ENCODE measurements around the gene FAM174C.
"Not testable (repeated sequence)": the region's sequence is repeated elsewhere in the genome, so short reads cannot be mapped to it uniquely, and the experiment has no call there.

FAM174C gene

DNA sequence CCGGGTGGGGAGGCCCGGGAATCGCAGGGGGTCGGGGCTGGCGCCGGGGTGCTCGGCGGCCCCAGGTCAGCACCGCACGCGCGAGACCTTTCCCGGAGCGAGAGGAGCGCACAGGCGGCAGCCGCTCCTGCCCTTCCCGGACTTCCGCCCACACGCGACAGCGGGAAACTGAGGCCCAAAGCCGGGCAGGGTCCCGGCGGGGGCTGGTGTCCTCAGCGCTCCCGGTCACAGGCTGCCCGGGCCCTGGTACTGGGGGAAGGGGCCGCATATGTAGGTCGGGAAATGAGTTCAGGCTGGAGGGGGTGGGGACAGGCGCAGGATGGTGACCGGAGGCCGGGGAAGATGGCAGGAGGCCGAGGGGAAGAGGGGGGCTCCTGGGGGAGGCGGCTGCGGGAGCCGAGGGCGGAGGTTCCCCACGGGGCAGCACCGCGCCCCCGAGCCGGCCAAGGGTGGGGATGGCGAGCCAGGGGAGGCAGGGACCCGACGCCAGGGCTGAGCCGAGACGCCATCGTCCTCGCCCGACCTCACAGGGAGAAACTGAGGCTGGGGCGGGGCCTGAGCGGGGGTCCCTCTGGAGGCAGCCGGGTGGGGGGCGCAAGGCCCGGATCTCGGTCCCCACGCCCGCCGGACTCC lies 38.2 kb upstream of the FAM174C start:
- no peak for DNase-seq (ENCODE audit: low spot score)

DNA sequence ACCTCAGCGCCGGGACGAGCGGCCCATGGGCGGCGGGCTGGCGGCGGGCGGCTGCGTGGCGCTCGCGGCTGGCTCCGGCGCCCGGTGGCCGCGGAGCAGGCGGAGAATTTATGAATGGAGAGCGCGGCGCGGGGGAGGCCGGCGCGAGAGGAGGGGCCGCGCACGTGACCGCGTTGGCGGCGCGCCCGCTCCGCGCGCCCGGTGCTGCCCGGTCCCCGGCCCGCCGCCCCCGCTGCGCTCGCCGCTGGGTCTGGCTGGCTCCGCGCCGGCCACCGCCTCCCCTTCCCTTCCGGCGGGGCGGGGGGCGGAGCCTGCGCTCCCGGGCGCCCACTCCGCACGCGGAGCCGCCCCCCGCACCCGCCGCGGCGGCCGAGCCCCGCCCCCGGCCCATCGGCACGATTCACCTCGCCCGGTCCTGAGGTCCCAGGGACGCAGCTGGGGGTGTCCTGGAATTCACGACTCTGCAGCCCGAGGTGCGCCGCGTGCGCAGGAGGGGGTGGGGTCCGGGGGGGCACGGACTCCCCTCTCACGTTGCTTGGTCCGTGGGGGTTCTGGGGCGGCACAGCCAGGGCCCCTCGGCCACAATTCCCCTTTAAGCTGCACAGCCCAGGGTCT lies 37.5 kb upstream of the FAM174C start, which contains the start of gene CBARP:
CBARP (minus strand) TSS at position 252 of the 615 bp plus-strand sequence. CDS start 1,905 bp downstream, outside the sequence.
- peak; percentile 67 for DNase-seq (ENCODE audit: low spot score)

DNA sequence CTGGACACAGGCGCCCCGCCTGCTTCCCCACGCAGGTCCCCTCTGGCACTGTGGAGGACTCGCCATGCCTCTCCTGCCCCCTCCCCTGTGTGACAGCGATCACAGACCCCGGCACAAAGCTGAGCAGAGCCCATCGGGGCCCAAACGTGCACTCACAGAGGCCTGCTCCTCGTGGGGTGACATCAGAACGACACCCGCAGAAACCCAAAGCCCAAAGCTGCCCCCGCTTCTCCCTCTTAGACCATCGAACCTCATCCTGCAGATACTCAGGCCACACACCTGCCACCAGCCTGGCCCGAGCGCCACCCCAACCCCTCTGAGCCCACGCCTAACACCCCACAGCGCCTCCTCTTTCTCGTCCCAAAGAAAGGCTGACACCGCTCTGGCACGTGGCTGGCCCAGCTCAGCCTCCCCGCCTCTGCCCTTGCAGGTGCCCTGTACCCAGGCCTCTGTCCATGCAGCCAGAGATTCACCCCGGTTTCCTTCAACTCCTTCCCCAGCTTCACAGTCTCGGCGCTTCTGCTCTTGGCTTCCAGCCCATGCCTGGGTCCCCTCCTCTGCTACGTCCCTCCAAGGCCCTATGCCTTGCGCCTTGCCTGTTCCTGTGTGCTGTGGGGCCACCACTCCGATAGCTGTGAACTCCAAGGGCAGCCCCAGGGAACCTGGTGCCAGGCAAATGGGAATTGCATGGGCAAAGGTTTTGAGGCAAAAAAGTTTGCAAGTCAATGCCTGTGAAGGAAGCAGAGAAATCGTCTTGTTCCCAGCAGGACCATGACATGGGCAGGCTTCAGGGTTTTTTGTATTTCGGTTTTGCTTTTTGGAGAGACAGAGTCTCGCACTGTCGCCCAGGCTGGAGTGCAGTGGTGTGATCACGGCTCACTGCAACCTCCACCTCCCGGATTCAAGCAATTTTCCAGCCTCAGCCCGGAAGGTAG lies 36.7 kb upstream of the FAM174C start:
- no peak for DNase-seq (ENCODE audit: low spot score)

DNA sequence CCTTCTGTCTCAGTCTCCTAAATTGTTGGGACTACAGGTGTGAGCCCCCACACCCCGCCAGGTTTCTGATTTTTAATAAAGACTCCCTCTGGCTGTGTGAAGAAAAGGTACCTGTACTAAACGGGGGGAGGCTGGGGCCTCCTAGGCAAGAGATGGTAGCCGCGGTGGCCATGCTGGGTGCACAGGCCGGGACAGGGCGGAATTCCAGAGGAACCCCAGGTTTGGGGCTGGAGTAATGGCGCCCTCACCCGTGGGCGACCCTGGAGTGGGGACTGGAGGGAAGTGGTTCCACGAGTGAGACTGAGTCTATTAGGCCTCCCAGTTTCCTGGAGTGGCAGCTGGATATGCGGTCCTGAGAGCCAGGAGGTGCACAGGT lies 35.9 kb upstream of the FAM174C start:
- DNase-seq (ENCODE audit: low spot score): no peak

DNA sequence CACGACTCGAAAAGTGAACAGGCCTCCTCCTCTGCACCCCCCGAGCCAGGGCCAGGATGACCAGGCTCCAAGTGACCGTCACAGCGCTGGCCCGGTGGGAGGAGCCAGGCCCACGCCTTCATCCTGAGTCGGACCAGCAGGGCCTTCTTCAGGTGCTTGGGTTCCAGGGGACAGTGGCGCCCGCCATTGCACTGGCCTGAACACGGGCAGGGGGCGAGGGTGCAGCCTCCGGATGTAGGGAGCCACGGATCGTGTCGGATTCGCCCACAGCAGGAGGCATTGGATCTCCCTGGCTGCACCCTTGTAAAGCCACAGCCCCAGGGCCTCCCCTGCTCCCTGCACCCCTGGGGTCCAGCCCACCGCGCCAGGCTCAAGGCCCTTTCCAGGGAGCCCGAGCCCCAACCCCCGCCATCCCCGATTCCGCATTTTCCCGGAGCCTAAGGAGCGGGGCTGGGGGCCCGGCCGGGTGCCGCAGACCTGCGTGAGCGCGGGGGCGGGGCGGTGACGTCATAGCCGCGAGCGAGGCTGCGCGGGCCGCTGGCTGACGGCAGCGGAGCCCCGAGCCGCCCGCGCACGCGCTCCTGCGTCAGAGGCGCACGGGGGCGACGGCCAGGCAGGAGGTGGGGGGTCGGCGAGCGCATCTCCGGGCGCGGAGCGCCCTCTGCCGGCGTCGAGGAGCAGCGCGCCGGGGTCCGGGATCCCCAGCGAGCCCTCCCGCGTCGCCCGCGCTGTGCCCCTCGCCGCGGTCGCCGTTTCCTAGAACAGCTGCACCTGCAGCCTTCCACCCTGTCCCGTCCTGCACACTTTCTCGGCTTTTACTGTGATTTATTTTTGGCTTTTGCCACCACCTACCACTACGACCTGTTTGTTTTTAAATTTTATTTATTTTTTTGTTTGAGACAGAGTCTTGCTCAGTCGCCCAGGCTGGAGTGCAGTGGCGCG lies 35.3 kb upstream of the FAM174C start:
- peak; percentile 88 for DNase-seq (ENCODE audit: low spot score)

DNA sequence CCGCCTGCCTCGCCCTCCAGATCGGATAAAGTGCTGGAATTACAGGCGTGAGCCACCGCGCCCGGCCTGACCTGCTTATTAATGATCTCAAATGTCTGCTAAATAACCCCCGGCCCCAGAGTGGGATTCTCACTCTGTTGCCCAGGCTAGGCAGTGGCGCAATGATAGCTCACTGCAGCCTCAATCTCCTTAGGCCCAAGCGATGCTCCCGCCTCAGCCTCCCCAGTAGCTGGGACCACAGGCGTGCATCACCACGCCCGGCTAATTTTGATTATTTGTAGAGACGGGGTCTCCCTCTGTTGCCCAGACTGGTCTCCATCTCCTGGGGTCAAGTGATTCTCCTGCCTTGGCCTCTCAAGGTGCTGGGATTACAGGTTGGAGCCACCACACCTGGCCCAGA lies 34.4 kb upstream of the FAM174C start:
- DNase-seq (ENCODE audit: low spot score): no peak

DNA sequence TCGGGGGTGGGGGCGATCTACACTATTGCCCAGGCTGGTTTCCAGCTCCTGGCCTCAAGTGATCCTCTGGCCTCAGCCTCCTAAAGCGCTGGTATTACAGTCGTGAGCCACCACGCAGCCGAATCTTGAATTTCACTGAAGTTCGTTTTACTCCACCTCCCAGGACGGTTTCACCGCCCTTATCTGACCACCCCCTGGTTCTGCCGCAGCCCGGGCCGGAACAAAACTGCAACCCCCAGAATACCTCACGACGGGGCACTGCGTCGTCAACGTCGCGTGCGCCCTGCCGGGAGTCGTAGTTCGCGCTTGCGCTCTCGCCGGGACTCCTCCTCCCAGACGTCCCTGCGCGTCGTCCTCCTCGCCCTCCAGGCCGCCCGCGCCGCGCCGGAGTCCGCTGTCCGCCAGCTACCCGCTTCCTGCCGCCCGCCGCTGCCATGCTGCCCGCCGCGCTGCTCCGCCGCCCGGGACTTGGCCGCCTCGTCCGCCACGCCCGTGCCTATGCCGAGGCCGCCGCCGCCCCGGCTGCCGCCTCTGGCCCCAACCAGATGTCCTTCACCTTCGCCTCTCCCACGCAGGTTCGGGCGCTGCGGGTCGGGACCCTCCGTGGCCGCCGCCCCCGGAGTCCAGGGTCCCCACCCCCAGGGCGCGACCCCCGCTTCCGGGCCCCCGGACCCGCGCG lies 33.8 kb upstream of the FAM174C start, which contains the start of gene ATP5F1D:
ATP5F1D (plus strand) TSS at position 335 of the 679 bp plus-strand sequence; CDS start at position 435, 100 bp downstream.
- DNase-seq (ENCODE audit: low spot score): peak; percentile 95

DNA sequence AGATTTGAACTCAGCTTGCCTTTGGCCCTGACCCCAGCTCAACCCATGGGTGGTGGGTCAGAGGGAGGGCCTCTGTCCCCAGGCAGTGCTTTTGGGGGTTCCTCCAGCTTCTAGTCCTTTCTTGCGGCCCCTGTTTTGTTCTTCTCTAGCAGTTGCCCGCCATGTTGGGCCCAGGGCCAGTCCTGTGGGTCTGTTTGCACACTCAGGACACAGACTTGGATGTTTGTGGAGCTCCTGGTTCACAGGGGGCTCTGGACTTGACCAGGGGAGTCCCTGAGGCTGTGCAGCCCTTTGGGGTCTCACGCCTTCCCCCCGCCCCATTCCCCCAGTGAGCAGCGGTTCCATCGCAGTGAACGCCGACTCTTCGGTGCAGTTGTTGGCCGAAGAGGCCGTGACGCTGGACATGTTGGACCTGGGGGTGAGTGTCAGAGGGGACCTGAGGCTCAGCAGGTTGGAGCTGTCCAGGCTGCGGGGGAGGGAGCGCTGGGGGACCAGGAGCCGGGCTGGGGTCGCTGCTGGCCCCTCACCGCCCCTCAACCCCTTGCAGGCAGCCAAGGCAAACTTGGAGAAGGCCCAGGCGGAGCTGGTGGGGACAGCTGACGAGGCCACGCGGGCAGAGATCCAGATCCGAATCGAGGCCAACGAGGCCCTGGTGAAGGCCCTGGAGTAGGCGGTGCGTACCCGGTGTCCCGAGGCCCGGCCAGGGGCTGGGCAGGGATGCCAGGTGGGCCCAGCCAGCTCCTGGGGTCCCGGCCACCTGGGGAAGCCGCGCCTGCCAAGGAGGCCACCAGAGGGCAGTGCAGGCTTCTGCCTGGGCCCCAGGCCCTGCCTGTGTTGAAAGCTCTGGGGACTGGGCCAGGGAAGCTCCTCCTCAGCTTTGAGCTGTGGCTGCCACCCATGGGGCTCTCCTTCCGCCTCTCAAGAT lies 31.3 kb upstream of the FAM174C start:
- DNase-seq (ENCODE audit: low spot score): peak; percentile 89

DNA sequence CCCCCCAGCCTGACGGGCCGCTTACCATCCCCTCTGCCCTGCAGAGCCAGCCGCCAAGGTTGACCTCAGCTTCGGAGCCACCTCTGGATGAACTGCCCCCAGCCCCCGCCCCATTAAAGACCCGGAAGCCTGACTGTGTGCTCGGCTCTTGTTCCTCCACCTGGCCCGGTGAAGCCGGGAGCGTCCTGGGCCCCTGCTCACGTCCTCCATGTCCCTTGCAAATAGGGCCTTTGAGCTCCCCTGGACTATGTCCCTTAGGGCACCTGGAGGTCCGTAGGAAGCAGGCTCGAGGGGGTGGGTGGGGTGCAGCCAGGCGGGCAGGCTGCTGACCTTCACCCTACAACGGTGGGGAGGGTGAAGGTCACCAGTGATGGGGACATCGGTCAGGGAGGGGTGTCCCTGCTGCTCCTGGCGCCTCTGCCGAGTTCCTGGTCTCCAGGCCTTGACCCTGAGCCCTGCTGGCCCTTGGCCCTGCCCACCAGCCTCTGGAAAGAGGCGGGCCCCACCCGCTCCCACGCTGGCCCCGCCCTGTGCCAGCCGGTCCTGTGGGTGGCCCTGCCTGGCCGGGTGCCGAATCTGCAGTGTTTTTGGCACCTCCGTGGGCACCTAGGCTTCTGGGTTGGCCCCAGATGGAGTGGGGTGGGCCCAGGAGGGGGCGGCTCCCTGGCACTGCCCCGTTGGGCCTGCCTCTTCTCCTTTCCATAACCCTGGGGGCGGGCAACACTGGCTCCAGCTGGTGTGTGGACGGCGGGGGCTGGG lies 30.5 kb upstream of the FAM174C start:
- no peak for DNase-seq (ENCODE audit: low spot score)

DNA sequence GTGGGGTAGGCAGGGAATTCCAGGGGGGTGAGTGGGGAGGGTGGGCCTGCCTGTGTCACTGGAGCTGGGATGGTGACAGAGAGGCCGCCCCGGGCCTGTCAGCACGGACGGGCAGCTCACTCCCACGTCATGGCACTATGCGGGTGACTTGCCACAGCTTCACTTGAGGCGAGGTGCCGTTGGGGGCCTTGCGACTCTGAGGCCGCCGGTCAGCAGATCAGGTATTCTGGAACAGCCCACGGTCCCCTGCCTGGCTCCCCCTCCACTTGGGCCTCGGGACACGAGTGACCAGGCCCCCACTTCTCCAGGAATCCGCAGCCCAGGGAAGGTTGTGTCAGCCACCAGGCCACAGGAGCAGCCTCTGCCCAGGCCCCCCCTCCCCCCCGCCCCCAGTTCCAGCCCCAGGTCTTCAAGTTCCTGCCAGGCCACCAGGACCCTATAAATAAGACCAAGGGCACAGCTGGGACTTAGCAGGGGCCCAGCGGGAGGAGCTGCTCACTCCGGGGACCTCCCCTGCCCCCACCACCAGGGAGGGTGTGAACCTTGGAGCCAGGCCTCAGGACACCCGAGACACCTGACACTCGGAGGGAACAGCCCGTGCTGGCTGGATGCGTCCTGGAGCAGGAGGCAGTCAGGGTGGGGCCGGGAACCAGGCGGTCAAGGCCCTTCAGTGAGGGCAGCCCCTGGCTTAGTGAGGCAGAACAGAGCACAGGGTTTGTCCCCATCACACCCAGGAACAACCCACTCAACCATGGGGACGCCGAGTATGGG lies 29.7 kb upstream of the FAM174C start:
- no peak for DNase-seq (ENCODE audit: low spot score)

DNA sequence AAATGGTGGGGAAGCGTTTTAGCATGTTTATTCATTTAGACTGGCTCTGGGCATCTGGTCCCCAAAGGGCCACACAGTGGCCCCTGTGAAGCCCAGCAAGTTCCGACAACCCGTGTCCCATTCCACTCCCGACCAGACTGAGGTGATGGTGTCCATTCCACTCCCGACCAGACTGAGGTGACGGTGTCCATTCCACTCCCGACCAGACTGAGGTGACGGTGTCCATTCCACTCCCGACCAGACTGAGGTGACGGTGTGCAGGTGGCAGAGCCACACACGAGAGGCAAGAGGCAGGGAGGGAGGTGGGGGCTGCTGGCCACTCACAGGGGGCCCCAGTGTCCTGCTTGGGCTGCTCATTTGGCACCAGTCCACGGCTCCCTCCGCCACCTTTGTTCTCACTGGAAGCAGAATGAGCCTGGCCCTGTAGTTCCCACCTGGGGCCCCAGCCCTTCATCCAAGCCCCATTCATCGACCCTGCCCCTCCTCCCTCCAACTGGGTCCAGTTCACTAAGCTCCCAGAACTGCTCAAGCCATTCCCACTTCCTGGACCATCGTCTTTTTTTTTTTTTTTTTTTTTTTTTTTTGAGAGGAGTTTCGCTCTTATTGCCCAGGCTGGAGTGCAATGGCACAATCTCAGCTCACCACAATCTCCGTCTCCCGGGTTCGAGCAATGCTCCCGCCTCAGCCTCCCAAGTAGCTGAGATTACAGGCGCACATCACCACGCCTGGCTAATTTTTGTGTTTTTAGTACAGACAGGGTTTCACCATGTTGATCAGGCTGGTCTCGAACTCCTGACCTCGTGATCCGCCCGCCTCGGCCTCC lies 28.9 kb upstream of the FAM174C start:
- DNase-seq (ENCODE audit: low spot score): not testable (repeated sequence)

DNA sequence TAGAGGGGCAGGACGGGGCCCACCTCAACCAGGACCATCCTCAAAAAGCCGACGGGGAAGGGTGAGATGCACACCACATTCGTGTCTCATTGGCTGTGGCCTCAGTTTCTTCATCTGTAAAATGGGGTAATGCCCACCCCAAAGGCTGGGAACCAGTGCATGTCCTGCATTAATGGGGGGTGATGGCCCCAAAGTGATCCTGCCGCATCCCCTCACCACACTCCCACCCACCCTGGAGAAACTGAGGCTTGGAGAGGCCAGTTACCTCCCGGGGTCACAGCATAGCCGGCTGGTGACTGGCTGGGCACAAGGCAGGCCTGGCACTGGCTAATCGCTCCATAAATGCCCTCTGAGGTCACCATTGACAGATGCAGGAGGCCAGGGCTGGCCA lies 27.6 kb upstream of the FAM174C start:
- no peak for DNase-seq (ENCODE audit: low spot score)

DNA sequence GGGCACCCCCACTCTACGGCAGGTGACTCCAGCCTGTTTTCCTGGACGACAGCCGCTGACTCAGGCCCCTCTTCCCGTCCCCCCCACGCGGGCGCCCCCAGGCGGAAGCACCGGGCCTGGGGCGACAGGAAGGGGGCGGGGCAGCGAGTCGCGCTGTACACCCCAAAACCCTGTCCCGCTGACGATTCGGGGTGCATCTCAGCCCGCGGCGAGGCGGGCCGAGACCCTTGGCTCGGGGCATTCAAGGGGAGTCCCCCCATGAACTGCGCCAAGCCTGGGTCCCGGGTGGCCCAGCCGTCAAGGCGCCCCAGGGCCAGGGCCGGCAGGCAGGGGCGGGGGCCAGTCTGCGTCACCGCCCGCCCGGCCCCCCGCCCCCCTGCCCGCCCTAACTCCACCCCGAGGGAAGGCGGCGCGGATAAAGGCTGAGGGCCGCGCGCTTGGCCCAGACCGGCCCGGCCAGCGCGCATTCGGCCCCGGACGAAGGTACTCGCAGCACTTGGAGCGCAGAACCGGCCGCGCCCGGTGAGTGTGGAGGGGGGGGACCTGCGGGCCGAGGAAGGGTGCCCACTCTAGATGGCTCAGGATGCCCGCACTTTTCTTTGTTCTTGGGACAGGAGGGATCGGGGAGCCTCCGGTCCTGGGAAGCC lies 27.1 kb upstream of the FAM174C start, which contains the start of gene MIDN:
MIDN (plus strand) TSS at position 445 of the 647 bp plus-strand sequence. CDS start 1,714 bp downstream, outside the sequence.
- no peak for DNase-seq (ENCODE audit: low spot score)

DNA sequence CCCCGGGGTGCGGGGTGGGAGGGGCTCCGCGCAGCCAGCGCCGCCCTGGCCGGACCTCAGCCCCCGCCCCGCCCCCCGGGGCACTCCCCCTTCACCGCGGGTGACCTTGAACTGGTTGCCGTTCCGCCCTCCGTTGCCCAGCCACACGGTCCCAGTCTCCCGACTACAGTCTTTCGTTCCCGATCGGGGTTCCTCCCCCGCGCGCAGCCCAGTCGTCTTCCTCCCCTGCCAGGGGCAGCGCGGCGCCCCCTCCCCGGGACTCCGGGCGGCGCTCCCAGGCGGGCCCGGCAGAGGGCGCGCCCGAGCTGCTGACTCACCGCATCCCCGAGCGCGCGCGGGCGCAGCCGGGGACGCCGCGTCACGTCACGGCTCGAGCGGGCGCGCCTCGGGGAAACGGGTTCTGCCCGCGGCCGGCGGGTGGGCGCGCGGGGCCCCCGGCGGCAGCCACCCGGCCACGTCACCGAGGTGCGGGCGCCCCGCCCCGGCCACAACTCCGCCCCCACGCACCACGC lies 26.5 kb upstream of the FAM174C start:
- no peak for DNase-seq (ENCODE audit: low spot score)

DNA sequence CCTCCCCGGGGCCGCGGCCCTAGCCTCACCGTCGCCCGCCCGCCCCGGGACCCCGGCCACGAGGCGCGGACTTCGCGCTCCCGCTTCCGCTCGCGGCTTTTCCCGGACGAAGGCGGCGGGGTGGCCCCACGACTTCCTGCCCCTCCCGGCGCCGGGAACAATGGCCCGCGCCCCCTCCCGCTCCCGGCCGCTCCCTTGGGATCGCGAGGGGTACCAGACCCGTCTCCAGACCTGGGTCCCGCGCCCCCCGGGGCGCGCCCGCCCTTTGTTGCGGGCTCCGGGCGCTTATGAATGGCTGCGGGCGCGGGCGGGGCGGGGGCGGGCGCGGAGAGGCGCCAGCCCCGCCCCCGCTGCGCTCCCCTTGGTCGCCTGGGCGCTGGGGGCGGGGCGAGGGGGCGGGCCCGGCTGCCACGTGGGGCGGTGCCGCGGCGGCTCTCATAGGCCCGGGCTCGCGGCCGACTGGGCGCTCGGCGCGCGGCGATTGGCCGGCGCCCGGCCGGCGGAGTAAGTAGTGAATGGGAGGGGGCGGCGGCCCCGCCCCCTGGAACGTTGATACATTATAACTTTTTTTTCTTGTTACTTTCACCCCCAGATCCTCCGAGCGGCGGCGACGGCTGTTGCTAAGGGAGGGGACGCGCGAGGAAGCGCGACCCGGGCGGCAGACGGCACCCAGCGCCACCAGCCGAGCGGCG lies 25.9 kb upstream of the FAM174C start:
- peak; percentile 74 for DNase-seq (ENCODE audit: low spot score)

DNA sequence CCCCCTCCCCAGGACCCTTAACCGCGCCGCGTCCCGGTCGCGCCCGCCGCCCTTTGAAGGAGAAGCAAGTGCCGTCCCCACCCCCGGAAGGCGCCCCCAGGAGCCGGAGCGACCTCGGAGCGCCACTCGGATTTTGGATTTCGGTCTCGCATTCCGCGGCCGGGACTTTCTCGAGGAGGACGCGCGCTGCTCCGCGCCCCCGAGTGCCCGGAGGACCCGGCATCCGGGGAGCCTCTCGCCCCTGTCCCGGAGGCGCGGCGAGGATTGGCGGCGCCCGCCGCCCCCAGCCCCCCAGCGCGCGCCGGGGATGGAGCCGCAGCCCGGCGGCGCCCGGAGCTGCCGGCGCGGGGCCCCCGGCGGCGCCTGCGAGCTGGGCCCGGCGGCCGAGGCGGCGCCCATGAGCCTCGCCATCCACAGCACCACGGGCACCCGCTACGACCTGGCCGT lies 25.3 kb upstream of the FAM174C start:
- no peak for DNase-seq (ENCODE audit: low spot score)

Measured in HuH-7 (cell line).